HG02970 (cell line): ENCODE measurements around the gene TMEM242.
"Not testable (repeated sequence)": the region's sequence is repeated elsewhere in the genome, so short reads cannot be mapped to it uniquely, and the experiment has no call there.

Source experiments
- ATAC-seq: cut with Tn5 transposase; IDR thresholded peaks from one replicate; pipeline ENCODE4 v1.9.1; 2021; ENCODE audit warnings: mild to moderate bottlenecking, moderate library complexity, moderate number of reproducible peaks; ENCODE audit not compliant: unreplicated experiment, low FRiP score

The TMEM242 gene

DNA sequence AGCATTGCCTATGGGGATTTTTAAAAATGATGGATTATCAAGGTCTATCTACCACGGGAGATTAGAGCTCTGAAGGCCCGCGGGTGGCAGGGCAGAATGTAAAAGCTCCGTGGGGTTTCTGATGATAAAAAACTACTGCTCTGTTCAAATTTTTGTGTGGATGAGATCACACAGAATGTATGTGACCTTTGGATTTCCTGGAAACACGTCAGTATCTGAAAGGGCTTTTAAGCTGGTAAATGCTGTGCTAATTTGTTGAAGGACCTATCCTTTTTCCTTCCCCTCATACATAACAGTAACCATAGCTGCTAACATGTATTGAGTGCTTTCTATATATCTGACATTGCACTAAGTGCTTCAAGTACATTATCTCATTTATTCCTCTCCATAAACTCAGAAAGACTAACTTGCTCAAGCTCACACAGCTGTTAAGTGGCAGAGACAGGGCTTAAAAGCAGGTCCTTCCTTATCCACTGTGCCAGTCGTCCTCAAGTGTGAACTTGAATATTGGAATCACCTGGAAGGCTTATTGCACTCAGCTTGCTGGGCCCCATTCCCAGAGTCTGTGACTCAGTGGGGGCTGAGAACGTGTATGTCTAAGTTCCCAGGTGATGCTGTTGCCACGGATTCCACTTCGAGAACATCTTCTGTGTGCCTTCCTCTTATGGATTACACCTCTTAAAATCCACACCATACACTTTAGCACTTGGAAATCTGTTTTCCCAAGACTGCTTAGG, 1.9 kb upstream of the TMEM242 start:
- ATAC-seq = no peak

DNA sequence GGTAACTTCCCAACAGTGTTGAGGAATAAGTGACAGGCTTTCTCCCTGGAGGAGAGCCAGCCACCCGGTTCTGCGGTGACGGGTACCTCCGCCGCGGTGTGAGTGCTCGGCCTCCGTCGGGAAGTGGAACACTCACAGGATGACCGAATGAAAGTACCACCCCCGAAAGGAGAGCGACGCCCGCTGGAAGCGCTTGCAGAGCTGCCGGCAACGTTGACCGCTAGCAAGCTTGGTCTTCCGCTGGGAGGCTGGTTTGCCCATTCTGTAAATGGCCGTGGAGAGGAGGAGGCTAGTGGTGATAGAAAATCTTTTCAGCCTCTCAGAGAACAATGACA, 614 bp upstream of the TMEM242 start:
- peak; percentile 35 for ATAC-seq

DNA sequence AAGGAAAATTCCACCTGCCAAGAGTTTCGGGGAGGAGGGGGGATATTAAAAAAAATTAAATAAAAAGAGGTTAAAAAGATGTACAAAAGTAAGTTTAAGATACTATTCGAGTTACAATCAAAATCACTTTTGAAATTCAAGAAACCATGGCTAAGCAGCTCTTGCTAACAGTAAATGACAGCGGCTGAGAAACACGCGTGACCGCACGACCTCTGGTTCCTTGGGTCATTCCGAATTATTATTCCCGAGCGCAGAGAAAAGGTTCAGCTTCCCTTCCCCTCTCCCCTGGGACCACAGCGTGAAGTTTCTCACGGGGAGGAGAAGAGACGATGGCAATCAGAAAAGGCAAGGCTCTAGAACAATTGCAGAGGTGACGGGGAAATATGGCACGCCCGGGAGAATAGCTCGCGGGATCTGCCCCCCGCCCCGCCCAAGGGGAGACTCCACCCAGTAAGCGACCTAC, 496 bp downstream of the TMEM242 start:
- ATAC-seq = no peak

DNA sequence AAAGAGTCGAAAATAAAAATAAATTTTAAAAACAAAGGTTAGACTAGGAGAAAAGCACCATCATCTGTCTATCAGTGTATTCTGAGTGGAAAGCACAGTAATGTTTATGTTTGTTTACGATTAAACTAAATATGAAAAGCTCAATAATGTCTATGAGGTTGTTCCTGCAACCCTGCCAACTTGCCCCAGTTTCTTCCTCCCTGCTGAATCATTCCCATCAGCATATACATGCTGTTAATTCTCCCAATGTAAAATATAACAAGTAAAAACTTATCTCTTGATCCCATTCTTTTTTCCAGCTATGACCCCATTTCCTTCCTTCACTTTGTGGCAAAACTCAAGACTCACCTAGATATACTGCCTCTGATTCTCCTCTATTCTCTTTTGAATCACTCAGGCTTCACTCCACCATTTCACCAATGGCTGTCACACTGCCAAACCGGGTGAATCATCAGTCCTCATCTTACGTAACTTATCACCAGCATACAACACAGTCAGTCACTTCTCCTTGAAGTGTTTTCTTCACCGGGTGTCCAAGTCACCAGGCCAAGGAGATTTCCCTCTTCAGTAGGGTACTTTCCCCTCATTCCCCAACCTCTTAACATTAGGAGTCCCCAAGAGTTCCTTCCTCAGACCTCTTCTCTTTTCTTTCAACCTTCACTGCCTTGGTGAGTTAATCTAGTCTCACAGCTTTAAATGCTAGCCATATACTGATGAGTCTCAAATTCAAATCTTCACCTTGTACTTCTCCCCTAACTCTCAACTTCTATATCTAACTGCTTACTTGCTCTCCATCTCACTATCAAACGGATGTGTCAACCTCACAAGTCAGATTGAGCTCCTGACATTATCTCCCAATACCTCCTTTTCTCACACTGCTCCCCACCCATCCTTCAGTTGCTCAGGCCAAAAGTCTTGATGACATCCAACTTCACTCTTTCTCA, 6.2 kb downstream of the TMEM242 start:
- no peak for ATAC-seq

DNA sequence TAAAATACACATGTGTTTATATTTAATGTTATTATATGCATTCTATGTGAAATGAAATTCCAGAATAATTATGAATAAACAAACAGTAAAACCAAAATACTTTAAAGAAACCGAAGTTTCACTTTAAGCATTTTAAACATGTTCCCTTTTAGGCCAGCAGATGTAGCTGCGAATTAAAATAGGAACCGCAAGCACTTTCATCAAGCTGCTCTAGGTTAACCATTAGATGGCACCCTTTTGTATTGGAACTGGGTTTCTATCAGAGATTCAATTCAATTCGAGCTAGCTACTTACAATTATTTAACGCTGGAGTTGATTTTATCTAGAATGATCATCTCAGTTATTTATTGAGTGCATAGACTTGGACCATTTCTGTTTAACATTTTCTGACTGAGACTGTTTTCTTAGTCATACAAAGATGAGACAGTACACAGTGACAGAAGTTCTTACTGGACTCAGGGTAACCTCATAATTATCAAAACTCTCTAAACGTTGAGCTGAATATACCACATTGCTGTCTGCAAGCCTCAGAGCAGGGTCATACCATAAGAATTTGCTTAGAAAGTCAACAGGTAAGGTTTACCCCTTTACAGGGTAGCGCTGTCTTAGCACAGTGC, 8.5 kb downstream of the TMEM242 start:
- ATAC-seq = no peak

DNA sequence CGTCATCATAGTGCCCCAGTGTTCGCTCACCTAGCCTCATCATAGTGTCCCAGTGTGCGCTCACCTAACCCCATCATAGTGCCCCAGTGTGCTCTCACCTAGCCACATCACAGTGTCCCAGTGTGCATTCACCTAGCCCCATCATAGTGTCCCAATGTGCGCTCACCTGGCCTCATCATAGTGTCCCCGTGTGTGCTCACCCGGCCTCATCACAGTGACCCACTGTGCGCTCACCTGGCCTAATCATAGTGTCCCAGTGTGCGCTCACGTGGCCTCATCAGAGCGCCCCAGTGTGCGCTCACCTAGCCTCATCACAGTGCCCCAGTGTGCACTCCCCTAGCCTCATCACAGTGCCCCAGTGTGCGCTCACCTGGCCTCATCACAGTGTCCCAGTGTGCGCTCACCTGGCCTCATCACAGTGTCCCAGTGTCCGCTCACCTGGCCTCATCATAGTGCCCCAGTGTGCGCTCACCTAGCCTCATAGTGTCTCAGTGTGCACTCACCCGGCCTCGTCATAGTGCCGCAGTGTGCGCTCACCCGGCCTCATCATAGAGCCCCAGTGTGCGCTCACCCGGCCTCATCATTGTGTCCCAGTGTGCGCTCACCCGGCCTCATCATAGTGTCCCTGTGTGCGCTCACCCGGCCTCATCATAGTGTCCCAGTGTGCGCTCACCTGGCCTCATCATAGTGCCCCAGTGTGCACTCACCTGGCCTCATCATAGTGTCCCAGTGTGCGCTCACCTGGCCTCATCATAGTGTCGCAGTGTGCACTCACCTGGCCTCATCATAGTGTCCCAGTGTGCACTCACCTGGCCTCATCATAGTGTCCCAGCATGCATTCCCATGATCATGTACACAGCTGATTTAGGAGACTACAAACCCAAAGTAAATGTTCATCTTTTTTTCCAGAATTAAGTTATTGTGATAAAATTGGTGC, 9.5 kb downstream of the TMEM242 start:
- no peak for ATAC-seq

DNA sequence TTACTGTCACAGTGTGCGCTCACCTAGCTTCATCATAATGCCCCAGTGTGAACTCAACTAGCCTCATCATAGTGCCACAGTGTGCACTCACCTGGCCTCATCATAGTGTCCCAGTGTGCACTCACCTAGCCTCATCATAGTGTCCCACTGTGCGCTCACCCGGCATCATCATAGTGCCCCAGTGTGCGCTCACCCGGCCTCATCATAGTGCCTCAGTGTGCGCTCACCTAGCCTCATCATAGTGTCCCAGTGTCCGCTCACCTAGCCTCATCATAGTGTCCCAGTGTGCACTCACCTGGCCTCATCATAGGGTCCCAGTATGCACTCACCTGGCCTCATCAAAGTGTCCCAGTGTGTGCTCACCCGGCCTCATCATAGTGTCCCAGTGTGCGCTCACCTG, 10.6 kb downstream of the TMEM242 start:
- no peak for ATAC-seq

DNA sequence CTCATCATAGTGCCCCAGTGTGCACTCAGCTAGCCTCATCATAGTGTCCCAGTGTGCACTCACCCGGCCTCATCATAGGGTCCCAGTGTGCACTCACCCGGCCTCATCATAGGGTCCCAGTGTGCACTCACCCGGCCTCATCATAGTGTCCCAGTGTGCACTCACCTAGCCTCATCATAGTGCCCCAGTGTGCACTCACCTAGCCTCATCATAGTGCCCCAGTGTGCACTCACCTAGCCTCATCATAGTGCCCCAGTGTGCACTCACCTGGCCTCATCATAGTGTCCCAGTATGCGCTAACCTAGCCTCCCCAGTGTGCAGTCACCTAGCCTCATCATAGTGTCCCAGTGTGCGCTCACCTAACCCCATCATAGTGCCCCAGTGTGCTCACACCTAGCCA, 12.6 kb downstream of the TMEM242 start:
- ATAC-seq = not testable (repeated sequence)

DNA sequence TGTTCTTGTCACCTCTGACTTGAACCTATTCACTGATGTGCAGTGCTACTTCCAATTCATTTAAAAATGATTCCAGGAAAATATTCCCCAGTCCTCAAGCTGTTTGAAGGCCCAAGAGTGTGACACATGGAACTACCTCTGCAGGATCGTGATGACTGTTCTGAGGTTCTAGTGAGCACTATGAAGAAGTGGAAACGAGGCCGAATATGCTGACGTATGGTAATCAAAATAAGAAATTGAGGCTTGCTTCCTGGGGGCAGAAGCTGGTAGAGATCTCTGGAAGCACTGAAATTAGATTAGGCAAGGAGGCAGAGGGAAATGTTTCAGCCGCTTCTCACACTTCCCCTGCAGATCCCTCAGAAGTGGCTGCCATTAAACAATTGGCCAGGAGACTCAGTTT, 15.7 kb downstream of the TMEM242 start:
- no peak for ATAC-seq

DNA sequence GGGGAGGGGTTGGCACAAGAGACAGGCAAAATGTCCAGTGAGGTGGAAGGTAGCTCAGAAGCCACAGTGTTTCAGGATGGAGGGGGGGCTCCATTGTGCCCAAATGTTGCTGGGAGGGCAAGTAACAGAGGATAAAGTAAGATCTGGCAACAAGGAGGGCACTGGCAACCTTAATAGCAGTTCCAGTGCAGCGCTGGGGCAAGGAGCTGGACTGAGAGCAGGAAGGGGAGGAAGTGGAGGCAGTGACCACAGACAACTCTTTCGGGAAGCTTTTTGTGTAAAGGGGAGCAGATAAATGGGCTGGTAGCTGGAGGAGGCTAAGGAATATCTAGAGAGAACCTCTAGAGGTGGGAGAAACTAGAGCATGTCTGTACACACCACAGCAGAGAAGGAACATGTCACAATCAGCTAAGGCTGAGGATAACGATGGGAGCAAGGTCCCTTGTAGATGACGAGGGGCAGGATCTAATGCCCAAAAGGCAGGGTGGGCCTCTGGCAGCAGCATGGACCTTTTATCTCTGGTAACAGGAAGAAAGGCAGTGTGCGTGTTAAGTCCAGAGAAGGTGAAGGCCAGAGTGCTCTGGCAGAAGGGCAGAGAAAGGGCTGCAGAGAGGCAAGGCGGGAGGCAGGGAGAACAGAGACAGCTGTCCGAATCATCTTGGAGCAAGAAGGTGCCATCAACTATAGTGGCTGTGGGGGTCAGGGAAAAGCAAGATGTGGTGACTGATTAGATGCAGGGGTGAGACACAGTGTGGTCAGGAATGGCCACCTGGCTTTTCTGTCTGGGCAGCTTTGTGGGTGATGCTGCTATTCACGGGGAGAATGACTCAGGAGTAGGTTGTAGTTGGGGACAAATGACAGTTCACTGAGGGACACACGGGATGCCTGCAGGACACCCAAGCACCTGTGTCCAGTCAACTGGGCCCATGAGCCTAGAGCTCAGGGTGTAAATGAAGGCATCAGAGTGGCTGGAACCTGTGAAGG, 17.4 kb downstream of the TMEM242 start:
- no peak for ATAC-seq

DNA sequence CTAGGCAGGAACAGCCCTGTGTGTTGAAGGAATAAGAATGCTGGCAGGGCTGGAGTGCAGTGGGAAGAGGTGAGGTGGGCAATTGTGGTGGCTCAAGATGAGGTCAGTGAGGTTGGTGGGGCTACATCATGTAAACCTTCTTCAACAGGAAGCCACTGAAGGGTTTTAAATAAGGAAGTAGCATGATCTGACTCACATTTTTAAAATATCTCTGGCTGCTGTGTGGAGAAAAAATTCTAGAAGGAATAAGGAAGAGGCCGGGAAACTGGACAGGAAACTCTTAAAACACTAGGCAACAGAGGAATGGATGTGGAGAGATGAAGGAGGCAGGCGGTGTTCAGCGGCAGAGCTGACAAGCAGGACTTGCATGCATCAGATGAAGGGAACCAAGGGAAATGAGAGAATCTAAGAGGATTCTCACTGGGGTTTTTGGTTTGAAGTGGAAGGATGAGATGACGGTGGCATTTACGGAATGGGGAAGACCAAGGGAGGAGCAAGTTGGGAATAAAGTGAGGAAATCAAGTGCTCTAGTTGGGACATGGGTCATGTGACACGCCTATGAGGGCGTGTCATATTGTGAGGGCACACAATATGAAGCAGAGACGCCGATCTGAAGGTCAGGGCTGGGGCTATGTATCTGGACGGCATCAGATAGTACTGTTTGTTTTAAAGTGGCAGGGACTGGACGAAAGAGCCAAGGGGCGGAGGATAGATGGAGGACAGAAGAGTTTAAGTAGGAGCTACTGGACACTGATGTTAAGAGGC, 18.2 kb downstream of the TMEM242 start:
- ATAC-seq = no peak

DNA sequence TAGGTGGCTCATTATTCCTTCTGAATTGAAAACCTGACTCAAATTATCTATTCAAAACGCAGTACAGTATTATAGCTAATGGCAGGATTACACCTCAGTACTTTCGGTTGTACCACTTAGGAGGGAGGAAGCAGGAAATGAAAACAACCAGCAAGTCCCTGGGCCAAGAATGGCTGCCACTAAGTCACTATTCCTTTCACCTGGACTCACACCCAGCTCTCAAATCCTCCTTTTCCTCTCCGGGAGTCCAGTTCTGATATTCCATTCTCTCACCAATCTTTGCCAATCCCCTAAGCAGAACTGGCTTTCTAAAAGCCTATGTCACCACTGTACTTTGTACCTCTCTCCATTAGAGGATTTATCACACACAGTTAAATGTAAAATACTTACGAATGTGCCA, 20.6 kb downstream of the TMEM242 start:
- no peak for ATAC-seq

DNA sequence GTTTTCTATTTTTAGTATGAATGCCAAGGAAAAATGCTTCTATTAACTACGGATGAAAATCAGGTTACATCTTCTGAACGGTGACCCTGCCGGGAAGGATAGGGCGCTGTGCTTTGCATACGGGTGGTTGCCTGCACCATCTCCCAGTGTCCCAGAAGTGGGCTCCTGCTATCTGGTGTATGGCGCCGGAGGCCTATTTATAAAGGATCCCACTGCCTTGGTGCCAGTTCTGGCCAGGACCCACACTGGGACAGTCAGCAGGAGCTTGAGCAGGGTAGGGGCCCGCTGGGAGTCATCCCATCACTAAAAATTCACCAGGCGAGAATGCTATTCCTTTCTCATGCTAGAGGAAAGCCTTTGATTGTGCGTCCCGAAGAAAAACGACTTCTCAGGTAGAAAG, 22.9 kb downstream of the TMEM242 start:
- ATAC-seq = no peak

DNA sequence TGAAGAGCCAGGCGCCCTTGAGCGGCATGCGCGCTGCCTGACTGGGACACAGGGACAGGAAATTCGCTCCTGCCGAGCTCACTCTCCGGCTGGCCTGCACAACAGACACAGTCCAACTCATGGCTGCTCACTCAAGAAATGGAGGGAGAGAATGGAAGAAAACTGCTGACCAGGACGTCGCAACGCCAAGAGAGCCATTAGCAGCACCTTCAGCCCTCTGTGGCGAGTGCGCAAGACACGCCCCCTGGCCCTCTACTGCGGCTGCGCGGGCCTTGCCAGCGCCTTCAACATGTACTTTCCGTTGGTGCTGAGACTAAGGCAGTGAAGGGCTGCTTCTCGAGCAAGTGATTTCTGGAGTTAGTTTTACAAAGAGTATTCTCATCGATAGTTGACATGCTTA, 23.3 kb downstream of the TMEM242 start:
- ATAC-seq = no peak

DNA sequence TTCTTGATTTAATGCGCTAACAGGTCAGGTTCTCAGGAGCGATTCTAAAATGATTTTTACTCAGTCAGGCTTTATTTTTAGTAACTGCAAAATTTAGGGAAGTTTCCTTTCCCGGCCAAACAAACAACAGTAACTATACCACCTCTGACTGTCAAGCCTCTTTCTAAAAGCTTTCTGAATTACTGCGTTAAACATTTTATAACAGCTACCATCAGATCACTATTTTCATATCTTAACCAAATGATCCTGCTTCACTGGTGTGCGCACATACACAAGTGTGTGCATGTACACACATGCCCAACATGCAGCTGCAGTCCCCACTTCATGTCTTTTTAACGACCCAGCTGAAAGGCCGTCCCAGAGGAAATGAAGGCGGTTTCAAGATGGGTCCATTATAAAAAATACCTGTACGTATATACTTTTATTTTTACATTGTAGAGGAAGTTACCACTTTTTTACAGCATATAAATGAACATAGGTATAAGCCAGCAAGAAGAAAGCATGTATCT, 25.0 kb downstream of the TMEM242 start:
- ATAC-seq = no peak

DNA sequence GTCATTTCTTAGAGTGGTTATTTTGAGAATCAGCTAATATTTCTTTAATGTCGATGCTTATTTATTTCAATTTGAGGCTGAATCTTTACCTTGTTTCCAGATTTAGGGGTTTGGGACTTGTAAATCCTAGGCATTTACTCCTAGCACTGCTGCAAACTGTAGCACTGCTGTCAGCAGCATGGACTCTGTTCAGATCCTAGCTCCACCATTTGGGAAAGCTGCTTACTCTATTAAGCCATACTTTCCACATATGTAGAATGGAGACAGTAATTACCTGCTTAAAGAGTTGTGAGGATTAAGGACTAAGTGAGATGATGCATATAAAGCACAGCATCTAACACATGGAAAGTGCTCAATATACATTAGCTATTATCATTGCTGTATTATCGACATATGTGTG, 28.7 kb downstream of the TMEM242 start:
- no peak for ATAC-seq

DNA sequence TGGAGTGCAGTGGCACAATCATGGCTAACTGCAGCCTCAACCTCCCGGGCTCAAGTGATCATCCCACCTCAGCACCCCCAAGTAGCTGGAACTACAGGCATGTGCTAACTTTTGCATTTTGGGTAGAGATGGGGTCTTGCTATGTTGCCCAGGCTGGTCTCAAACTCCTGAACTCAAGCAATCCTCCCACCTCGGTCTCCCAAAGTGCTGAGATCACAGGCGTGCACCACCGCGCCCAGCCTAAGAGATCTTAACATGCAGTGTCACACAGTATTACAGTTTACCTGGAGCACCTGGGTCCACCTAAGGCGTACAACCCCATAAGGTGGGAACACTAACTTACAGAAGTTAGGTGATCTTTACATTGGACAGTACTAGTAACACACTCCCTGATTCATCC, 29.5 kb downstream of the TMEM242 start:
- no peak for ATAC-seq

DNA sequence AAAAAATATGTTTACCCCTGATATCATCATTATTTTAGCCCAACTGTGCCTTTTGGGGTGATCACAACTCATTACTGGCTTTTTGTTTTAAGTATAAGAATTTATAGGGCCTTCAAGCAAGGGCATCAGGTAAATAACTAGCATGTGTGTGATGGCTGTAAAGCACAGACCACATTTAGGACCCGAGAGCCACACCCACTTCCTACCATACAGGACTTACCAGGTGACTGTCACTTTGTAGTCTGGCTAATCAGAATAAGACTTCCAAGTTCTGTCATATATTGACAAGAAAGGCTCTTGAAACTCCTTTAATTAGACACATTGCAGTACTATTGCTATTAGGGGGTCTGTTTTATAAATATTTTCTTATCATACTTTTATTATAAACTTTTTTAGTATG, 31.1 kb downstream of the TMEM242 start:
- ATAC-seq = no peak
